Dermis blood vessel endothelial cell (primary cell): ENCODE measurements around the gene ZNHIT6. TPM values are rescaled to one million over a fixed set of nuclear protein-coding genes. Genes with fewer than 3 reads are reported as not detected.

ENCODE experiments used
- total RNA-seq: library from RNA; depleted of rRNA; stranded (reverse); fragments of >200 nt; gene quantifications from 2 replicates; pipeline ENCODE4 v1.2.3, GENCODE V29; 2014

Gene ZNHIT6
- total RNA-seq, 1 donor from 2014 or later: 12.3 TPM

Other genes starting within 250 kb of the ZNHIT6 start
- gene DDAH1, start 243.3 kb downstream of the ZNHIT6 start, total RNA-seq: 46.6 and 62.0 TPM in 2 replicates
- gene CCN1, start 127.7 kb downstream of the ZNHIT6 start, total RNA-seq: 148 and 234 TPM in 2 replicates